B cell (primary cell): Measurements from ENCODE around the gene MATN1. TPM values are rescaled to one million over a fixed set of nuclear protein-coding genes. Genes with fewer than 3 reads are reported as not detected.
A peak's percentile ranks its signal among the peaks of the same experiment; 100 is the strongest.

Experiments used
- ATAC-seq: fragments of 200-7000 bp; cut with Tn5 transposase; one replicate; pipeline ENCODE4 v1.10.0; 2021; ENCODE audit warnings: low read depth, mild to moderate bottlenecking, moderate number of reproducible peaks, moderate library complexity
- CTCF ChIA-PET: fragments of 350-600 bp; sonication (Branson Sonifier 250); formaldehyde crosslinking; loops from one replicate; lab custom pipeline; 2021; ENCODE audit warnings: antibody characterized with exemption, inconsistent platforms; lab: Charles Lee
- POLR2A ChIA-PET: fragments of 350-600 bp; sonication (Branson Sonifier 250); formaldehyde crosslinking; loops from one replicate; lab custom pipeline; 2021; ENCODE audit warnings: antibody characterized with exemption; lab: Charles Lee
- DNase-seq: peaks from one replicate; pipeline ENCODE4 v3.0.0; 2013
- H2AFZ ChIP-seq: 2 replicates; pipeline ENCODE4 v1.6.1; 2012; ENCODE audit warnings: mild to moderate bottlenecking, low read depth, low read length; ENCODE audit not compliant: insufficient read depth, poor library complexity, severe bottlenecking
- H3K27ac ChIP-seq, 2 donors: 1 replicate in 1 of 2; 2 replicates in 1 of 2; pipeline ENCODE4 v1.5.1; 2012 to 2013; ENCODE audit warnings: low read length in 2 of 2, mild to moderate bottlenecking in 2 of 2, moderate library complexity in 1 of 2
- H3K27me3 ChIP-seq, 4 experiments: fragments of 200-600 bp in 1 of 4; sonication (generic) in 1 of 4; replicated peaks in 1 of 4; 1 replicate in 2 of 4; 2 replicates in 2 of 4; pipeline versions ENCODE4 v1.6.1 to v1.7.0; 2013 to 2016; ENCODE audit warnings: low read length in 3 of 4, mild to moderate bottlenecking in 2 of 4, mixed read lengths in 1 of 4, moderate library complexity in 1 of 4; ENCODE audit not compliant: insufficient read depth in 4 of 4, control insufficient read depth in 3 of 4; ENCODE audit errors: control extremely low read depth in 1 of 4
- H3K36me3 ChIP-seq, 2 experiments: replicated peaks in 1 of 2; 1 replicate in 1 of 2; 2 replicates in 1 of 2; pipeline versions ENCODE4 v1.6.1 to v1.7.1; 2013; ENCODE audit warnings: low read length in 1 of 2; ENCODE audit not compliant: insufficient read depth in 2 of 2, control insufficient read depth in 1 of 2; ENCODE audit errors: control extremely low read depth in 1 of 2, extremely low read depth in 1 of 2
- H3K4me1 ChIP-seq, 2 donors: fragments of 200-600 bp in 1 of 2; sonication (generic) in 1 of 2; 1 replicate in 1 of 2; 2 replicates in 1 of 2; pipeline versions ENCODE4 v1.5.1 to v1.6.1; 2013 to 2017; ENCODE audit warnings: low read length in 2 of 2; ENCODE audit not compliant: control insufficient read depth in 2 of 2, insufficient read depth in 2 of 2
- H3K4me2 ChIP-seq: replicated peaks from 2 replicates; pipeline ENCODE3; 2012; ENCODE audit warnings: mild to moderate bottlenecking, low read depth, low read length; ENCODE audit not compliant: poor library complexity, severe bottlenecking
- H3K4me3 ChIP-seq, 5 experiments: fragments of 200-600 bp in 1 of 5; sonication (generic) in 1 of 5; 1 replicate in 3 of 5; 2 replicates in 2 of 5; pipeline versions ENCODE4 v1.5.1 to v1.7.0; 2011 to 2016; ENCODE audit warnings: low read length in 4 of 5, mild to moderate bottlenecking in 4 of 5, low read depth in 2 of 5, control low read depth in 1 of 5, moderate library complexity in 1 of 5; ENCODE audit not compliant: insufficient read depth in 1 of 5; ENCODE audit errors: control extremely low read depth in 1 of 5, extremely low read depth in 1 of 5
- H3K79me2 ChIP-seq: fragments of 200-600 bp; sonication (generic); one replicate; pipeline ENCODE4 v1.6.0; 2016; ENCODE audit warnings: low read length; ENCODE audit not compliant: control insufficient read depth, insufficient read depth
- H3K9ac ChIP-seq: fragments of 200-600 bp; sonication (generic); 2 replicates; pipeline ENCODE4 v1.6.1; 2017; ENCODE audit warnings: mild to moderate bottlenecking, low read length, moderate library complexity
- H3K9me3 ChIP-seq, 3 donors: one replicate each; pipeline versions ENCODE4 v1.6.1 to v1.7.1; 2013; ENCODE audit warnings: low read length in 2 of 3; ENCODE audit not compliant: control insufficient read depth in 2 of 3, insufficient read depth in 1 of 3; ENCODE audit errors: control extremely low read depth in 1 of 3
- H4K20me1 ChIP-seq: 2 replicates; pipeline ENCODE4 v1.6.0; 2012; ENCODE audit warnings: mild to moderate bottlenecking, low read length; ENCODE audit not compliant: insufficient read depth, control insufficient read depth, poor library complexity, severe bottlenecking
- H3K27ac Mint-ChIP-seq: one replicate; pipeline ENCODE4 v1.8.0; 2021; ENCODE audit warnings: mixed read lengths
- H3K27me3 Mint-ChIP-seq: one replicate; pipeline ENCODE4 v1.8.0; 2021; ENCODE audit warnings: mixed read lengths
- H3K4me1 Mint-ChIP-seq: one replicate; pipeline ENCODE4 v1.8.0; 2021; ENCODE audit warnings: mixed read lengths
- H3K4me3 Mint-ChIP-seq: one replicate; pipeline ENCODE4 v1.8.0; 2021; ENCODE audit warnings: mixed read lengths
- H3K9me3 Mint-ChIP-seq: one replicate; pipeline ENCODE4 v1.8.0; 2022; ENCODE audit warnings: mixed read lengths; ENCODE audit not compliant: insufficient read depth
- EZH2 ChIP-seq: IDR thresholded peaks from 2 replicates; pipeline ENCODE4 v1.6.1; 2012; ENCODE audit warnings: borderline replicate concordance, low read depth, mild to moderate bottlenecking, moderate library complexity, low read length; ENCODE audit not compliant: insufficient read depth, poor library complexity, severe bottlenecking
- WGBS: methylation state at CpG from one replicate; pipeline ENCODE4 v1.1.5; 2013; ENCODE audit warnings: missing lambda C conversion rate; ENCODE audit not compliant: insufficient coverage; 5-methylcytosine and 5-hydroxymethylcytosine counted together
- intact Hi-C: fragments of 100-400 bp; cut with micrococcal nuclease; formaldehyde crosslinking; loops from one replicate; pipeline ENCODE4 v1.10.0; 2022
- polyA plus RNA-seq: library from polyadenylated mRNA; depleted of rRNA; stranded (reverse); fragments of >200 nt; gene quantifications from 2 replicates; pipeline ENCODE4 v1.2.3, GENCODE V29; 2012
- total RNA-seq, 2 donors: library from RNA; stranded (reverse); fragments of 120-200 nt in 1 of 2; gene quantifications; 1 replicate in 1 of 2; 2 replicates in 1 of 2; pipeline versions ENCODE4 v1.2.3 to v1.2.4, GENCODE V29; 2013 to 2022
- TF ChIP-seq, protein P1 (sequence below): fragments of 200-600 bp; IDR thresholded peaks from one replicate; pipeline ENCODE4 v1.8.0; 2022; ENCODE audit warnings: antibody characterized with exemption, mild to moderate bottlenecking

The MATN1 gene
- total and polyA plus RNA-seq, 2 donors (not counting 1 experiment from before 2014, with no cell fraction given): 2.5 to 3.2 TPM

DNA sequence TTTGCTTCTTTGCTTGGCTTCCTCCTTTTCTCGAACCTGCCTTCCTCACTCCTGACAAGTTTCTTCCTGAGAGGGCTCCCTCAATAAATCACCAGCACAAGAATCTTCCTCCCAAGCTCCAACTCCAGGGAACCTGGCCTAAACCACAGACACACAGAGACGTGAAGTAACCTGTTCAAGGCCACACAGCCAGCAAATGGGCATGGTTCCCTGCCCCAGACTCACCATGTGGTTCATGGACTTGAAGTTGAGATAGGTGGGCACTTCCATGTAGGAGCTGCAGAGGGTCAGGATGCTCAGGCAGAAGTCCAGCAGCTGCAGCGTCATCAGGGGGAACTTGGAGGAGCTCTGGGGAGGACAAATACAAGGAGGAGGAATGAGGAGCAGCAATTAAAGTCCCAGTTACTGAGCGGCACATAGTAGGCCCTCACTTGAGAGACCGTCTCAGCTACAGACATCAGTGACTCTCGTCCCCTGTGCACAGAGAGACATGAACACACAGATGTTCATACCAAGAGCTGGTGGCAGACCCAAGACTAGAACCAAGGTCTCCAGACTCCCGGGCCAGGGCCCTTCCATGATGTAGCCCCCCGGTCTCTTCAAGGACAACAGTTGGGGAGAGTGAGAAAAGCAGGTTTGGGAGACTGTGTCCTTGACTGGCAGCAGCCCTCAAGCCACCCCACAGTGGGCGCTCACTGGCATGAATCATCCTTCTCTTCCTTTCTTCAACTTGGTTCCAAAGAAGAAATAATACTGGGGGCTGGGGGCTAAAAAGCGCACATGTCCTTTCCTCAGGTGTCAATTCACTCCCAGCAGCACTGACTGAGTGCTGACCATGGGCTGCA, 15.6 kb upstream of the MATN1 start:
- no peaks in the 10 kb centered on the region for H3K27me3 Mint-ChIP-seq
- Histone ChIP-seq H3K4me3 (no peak overlapping the region), H3K9me3 (no peaks in the 10 kb centered on the region), H3K9ac (no peak overlapping the region), H3K36me3 (peaks cover 9 to 93% of the 10 kb centered on the region in 2 experiments), H3K4me1 (peaks cover 43 to 70% of the 10 kb centered on the region in 2 donors), H3K79me2 (peaks cover 65% of the 10 kb centered on the region), H3K27ac (peak overlapping the region; percentile 28 to 60), H3K27me3 (no peaks in the 10 kb centered on the region), H2AFZ (no peak overlapping the region), H4K20me1 (peaks cover 94% of the 10 kb centered on the region), H3K4me2 (no peak overlapping the region)
- WGBS: 92% methylated on average over 5 of the region's 10 CpGs
- H3K9me3 Mint-ChIP-seq: no peaks in the 10 kb centered on the region
- no peak for DNase-seq
- ChIA-PET POLR2A (interaction anchor here (1.1 to 1.3 kb wide), 3 partner anchors 11 to 22 kb away, joined by 4 to 5 read pairs (median 4); no protein-coding TSS in a partner anchor), CTCF (interaction anchor here (1.4 to 38.6 kb wide), 4 partner anchors 15 to 43 kb away, joined by 4 to 769 read pairs (median 5); partner anchors contain the start of gene LAPTM5)
- TF ChIP-seq, protein P1, sequence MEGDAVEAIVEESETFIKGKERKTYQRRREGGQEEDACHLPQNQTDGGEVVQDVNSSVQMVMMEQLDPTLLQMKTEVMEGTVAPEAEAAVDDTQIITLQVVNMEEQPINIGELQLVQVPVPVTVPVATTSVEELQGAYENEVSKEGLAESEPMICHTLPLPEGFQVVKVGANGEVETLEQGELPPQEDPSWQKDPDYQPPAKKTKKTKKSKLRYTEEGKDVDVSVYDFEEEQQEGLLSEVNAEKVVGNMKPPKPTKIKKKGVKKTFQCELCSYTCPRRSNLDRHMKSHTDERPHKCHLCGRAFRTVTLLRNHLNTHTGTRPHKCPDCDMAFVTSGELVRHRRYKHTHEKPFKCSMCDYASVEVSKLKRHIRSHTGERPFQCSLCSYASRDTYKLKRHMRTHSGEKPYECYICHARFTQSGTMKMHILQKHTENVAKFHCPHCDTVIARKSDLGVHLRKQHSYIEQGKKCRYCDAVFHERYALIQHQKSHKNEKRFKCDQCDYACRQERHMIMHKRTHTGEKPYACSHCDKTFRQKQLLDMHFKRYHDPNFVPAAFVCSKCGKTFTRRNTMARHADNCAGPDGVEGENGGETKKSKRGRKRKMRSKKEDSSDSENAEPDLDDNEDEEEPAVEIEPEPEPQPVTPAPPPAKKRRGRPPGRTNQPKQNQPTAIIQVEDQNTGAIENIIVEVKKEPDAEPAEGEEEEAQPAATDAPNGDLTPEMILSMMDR: no peak
- no peak for TF ChIP-seq EZH2
- H3K4me1 Mint-ChIP-seq: peaks cover 77% of the 10 kb centered on the region
- peak overlapping the region; percentile 29 for H3K4me3 Mint-ChIP-seq
- intact Hi-C loops: no loop called here
- ATAC-seq: no peak
- peak overlapping the region; percentile 93 for H3K27ac Mint-ChIP-seq
